GM19452 (cell line): ENCODE measurements around the gene STRA6.

Source experiments
- ATAC-seq: cut with Tn5 transposase; IDR thresholded peaks from one replicate; pipeline ENCODE4 v1.9.1; 2021; ENCODE audit not compliant: unreplicated experiment

The STRA6 gene

GRCh38 chr15:74202452-74203401 lies at the start of gene STRA6:
TSS of gene STRA6 (minus strand) at chr15:74202787. CDS start at chr15:74202267, 520 bp downstream.
- ATAC-seq = no peak

GRCh38 chr15:74252291-74252690 lies 49.7 kb upstream of the STRA6 start:
- ATAC-seq = no peak

- no peak for ATAC-seq
These were observed 48.7 kb upstream of the STRA6 start for GRCh38 chr15:74251131-74251811.

- no peak for ATAC-seq
These were observed 47.7 kb upstream of the STRA6 start for GRCh38 chr15:74250266-74250665.

- ATAC-seq = no peak
These were observed 42.9 kb upstream of the STRA6 start for GRCh38 chr15:74245342-74245931.

- ATAC-seq = no peak
These were observed 42.3 kb upstream of the STRA6 start for GRCh38 chr15:74244822-74245341.

- ATAC-seq = no peak
These were observed 40.8 kb upstream of the STRA6 start for GRCh38 chr15:74243431-74243830.

GRCh38 chr15:74242441-74243185 lies 40.0 kb upstream of the STRA6 start:
- ATAC-seq = no peak

- ATAC-seq = no peak
These were observed 38.5 kb upstream of the STRA6 start for GRCh38 chr15:74240897-74241614.

- no peak for ATAC-seq
These were observed 37.5 kb upstream of the STRA6 start for GRCh38 chr15:74240002-74240568.

GRCh38 chr15:74239051-74239705 lies 36.6 kb upstream of the STRA6 start:
- no peak for ATAC-seq

- ATAC-seq = no peak
These were observed 33.4 kb upstream of the STRA6 start, which contains the start of gene CCDC33 for GRCh38 chr15:74235962-74236361. TSS of gene CCDC33 (plus strand) at chr15:74236326. CDS start at chr15:74236720, 394 bp downstream.

GRCh38 chr15:74234598-74234875 lies 31.9 kb upstream of the STRA6 start:
- no peak for ATAC-seq

GRCh38 chr15:74233851-74234597 lies 31.4 kb upstream of the STRA6 start:
- no peak for ATAC-seq

GRCh38 chr15:74233373-74233772 lies 30.8 kb upstream of the STRA6 start:
- ATAC-seq = no peak

GRCh38 chr15:74231475-74231874 lies 28.9 kb upstream of the STRA6 start:
- ATAC-seq = no peak

- ATAC-seq = no peak
These were observed 27.1 kb upstream of the STRA6 start for GRCh38 chr15:74229686-74230085.

GRCh38 chr15:74228723-74229081 lies 26.1 kb upstream of the STRA6 start:
- no peak for ATAC-seq
